ENCODE results near the gene FARP2.
A peak's percentile ranks its signal among the peaks of the same experiment; 100 is the strongest.
"Not testable (repeated sequence)": the region's sequence is repeated elsewhere in the genome, so short reads cannot be mapped to it uniquely, and the experiment has no call there.

The FARP2 gene

GRCh38 chr2:241432824-241433448, 76.9 kb downstream of the FARP2 start:
- ChIA-PET CTCF (interaction anchor here (0.7 to 0.9 kb wide), 2 partner anchors 12 to 76 kb away, joined by 3 to 4 read pairs; no protein-coding TSS in a partner anchor), POLR2A (ENCODE audit: low non-redundant PET) (no interaction called here)
- no peak for TF ChIP-seq CTCF (conservative IDR thresholded peaks at IDR 0.05; ENCODE audit: low read depth)
- H3K27ac ChIP-seq: no peak overlapping the region
- DNase-seq (ENCODE audit: low spot score): no peak

GRCh38 chr2:241437179-241437578, 81.1 kb downstream of the FARP2 start:
- CTCF ChIA-PET: no interaction called here
- DNase-seq (ENCODE audit: low spot score): no peak
- H3K27ac ChIP-seq: no peak overlapping the region
- POLR2A ChIA-PET (ENCODE audit: low non-redundant PET): no interaction called here
- no peak for TF ChIP-seq CTCF (conservative IDR thresholded peaks at IDR 0.05; ENCODE audit: low read depth)

- DNase-seq (ENCODE audit: low spot score): no peak
- CTCF ChIA-PET: no interaction called here
- no peak overlapping the region for H3K27ac ChIP-seq
- POLR2A ChIA-PET (ENCODE audit: low non-redundant PET): no interaction called here
- no peak for TF ChIP-seq CTCF (conservative IDR thresholded peaks at IDR 0.05; ENCODE audit: low read depth)
Measured at GRCh38 chr2:241441492-241441891, 85.4 kb downstream of the FARP2 start.

DNA sequence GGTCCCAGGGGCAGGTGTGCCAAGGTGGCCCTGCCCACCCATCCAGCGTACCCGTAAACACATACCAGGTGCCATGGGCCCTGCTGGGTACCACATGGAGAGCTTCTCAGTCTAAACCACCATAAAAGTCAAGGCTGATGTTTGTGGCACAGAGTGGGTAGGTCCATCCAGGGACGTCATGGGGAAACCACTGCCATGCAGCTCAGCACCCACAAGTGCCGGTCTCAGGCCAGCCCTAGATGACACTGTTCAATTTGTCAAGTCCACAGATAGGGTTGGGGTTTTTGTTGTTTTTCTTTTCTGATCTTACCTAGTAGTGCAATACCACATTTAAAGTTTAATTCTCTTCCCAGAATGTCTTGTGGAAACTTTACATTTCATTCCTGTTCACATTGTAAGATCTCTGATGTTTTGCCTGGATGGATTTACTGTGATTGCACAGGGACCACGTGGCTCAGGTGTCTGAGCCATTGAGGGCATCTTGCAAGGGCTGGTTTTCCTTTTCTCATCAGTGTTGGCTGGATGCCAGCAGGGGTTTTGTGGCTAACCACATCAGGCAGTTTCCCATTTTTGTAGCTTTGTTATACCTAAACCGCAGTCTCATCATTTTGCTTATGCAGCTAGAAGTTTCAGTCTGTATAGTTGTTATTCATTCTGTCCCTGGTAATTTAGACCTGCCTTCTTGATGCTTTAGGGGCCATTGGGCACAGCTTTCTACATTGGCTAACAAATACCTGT, 87.6 kb downstream of the FARP2 start:
- DNase-seq (ENCODE audit: low spot score): peak; percentile 14
- H3K27ac ChIP-seq: no peak overlapping the region
- ChIA-PET CTCF (interaction anchor here (0.5 kb wide), 1 partner anchor 99 kb away, joined by 3 read pairs; no protein-coding TSS in a partner anchor), POLR2A (ENCODE audit: low non-redundant PET) (no interaction called here)
- no peak for TF ChIP-seq CTCF (conservative IDR thresholded peaks at IDR 0.05; ENCODE audit: low read depth)

GRCh38 chr2:241445426-241445825, 89.3 kb downstream of the FARP2 start:
- no peak overlapping the region for H3K27ac ChIP-seq
- CTCF ChIA-PET: interaction anchor here (0.6 kb wide), 1 partner anchor 13 kb away, joined by 4 read pairs; no protein-coding TSS in a partner anchor
- no peak for TF ChIP-seq CTCF (conservative IDR thresholded peaks at IDR 0.05; ENCODE audit: low read depth)
- POLR2A ChIA-PET (ENCODE audit: low non-redundant PET): interaction anchor here (0.5 kb wide), 1 partner anchor 61 kb away, joined by 5 read pairs; no protein-coding TSS in a partner anchor
- DNase-seq (ENCODE audit: low spot score): no peak

- CTCF ChIA-PET: interaction anchor here (0.6 kb wide), 1 partner anchor 236 kb away, joined by 3 read pairs; no protein-coding TSS in a partner anchor
- POLR2A ChIA-PET (ENCODE audit: low non-redundant PET); DNase-seq (ENCODE audit: low spot score); H3K27ac ChIP-seq: not testable (repeated sequence)
Measured at GRCh38 chr2:241450092-241450491, 94.0 kb downstream of the FARP2 start.

All from RWPE1 (cell line).